ENCODE measurements around the gene ALPK3. TPM values are rescaled to one million over a fixed set of nuclear protein-coding genes. Genes with fewer than 3 reads are reported as not detected.
A peak's percentile ranks its signal among the peaks of the same experiment; 100 is the strongest.

ALPK3 gene
- total and polyA plus RNA-seq, 2 experiments from 2014 or later = 3.7 to 29.7 TPM

DNA sequence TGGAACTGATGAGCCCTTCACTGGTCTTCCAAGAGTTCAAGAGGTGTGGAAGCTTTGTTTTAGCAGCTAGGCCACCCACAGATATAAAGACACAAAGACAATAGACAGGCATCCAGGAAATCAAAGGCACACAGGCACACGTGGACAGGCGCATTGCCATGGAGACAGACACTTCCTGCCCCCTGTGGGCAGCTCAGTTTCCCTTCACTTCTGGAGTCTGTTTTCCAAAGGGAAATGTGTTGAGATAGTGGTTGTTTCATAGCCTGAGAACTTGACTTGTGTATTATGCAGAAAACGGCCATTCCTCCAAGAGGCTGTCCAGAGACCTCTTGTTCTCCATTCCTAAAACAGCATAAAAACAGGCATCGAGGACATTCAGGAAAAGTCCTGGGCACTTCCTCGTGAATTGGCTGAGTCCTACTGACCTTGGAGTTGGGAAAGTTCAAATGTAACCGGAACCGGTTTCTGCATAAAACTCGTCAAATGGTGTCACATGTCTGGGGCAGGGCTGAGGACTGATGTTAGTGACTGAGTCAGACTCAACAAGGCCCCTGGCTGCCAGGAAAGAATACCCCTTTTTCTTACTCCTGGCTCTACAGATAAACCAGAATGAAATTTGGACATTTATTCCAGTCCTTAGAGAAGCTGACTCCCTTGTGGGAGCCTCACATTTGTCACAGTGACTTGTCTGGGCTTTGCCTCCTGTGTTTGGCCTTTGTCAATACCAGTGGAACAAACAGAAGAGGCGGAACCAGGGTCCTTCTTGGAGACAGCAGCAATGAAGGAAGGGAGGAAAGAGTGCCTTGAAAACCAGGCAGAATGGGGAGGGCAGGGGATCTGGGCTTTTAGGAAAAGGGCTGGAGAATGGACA, 1.3 kb downstream of the ALPK3 start:
- Histone ChIP-seq H3K4me1 (ENCODE audit: insufficient read depth) (peaks cover 22% of the 10 kb centered on the region), H3K9me2 (ENCODE audit: insufficient read depth) (no peaks in the 10 kb centered on the region), H3K27me3 (ENCODE audit: insufficient read depth) (peaks cover 5% of the 10 kb centered on the region; the same call in 1 of the 2 replicates), H3K4me3 (peak overlapping the region; percentile 52), H4K20me1 (replicated peaks; ENCODE audit: insufficient read depth) (no peaks in the 10 kb centered on the region; the same call in none of the 2 replicates), H3K4me2 (peak overlapping the region; percentile 80), H3K27ac (ENCODE audit: low read depth) (peak overlapping the region; percentile 34; the same call in 1 of the 2 replicates), H3K79me2 (replicated peaks; ENCODE audit: insufficient read depth) (peaks cover 21% of the 10 kb centered on the region), H2AFZ (no peak overlapping the region), H3F3A (replicated peaks; ENCODE audit: low read depth) (0 out of 2 replicates have a peak, but pooled peaks cover 5% of the 10 kb centered on the region), H3K36me3 (ENCODE audit: insufficient read depth) (no peaks in the 10 kb centered on the region)
- DNase-seq (ENCODE audit: low spot score) = peak; percentile 82
- Mint-ChIP-seq H3K4me1 (peaks cover 43% of the 10 kb centered on the region), H3K27ac (peak overlapping the region; percentile 95), H3K9me3 (no peaks in the 10 kb centered on the region), H3K27me3 (ENCODE audit: insufficient read depth, low read depth, poor library complexity) (peaks cover 9% of the 10 kb centered on the region), H3K36me3 (ENCODE audit: low read depth) (peaks cover 9% of the 10 kb centered on the region), H3K4me3 (peak overlapping the region; percentile 75)
- ATAC-seq = peak; percentile 24
- TF ChIP-seq, protein P1, sequence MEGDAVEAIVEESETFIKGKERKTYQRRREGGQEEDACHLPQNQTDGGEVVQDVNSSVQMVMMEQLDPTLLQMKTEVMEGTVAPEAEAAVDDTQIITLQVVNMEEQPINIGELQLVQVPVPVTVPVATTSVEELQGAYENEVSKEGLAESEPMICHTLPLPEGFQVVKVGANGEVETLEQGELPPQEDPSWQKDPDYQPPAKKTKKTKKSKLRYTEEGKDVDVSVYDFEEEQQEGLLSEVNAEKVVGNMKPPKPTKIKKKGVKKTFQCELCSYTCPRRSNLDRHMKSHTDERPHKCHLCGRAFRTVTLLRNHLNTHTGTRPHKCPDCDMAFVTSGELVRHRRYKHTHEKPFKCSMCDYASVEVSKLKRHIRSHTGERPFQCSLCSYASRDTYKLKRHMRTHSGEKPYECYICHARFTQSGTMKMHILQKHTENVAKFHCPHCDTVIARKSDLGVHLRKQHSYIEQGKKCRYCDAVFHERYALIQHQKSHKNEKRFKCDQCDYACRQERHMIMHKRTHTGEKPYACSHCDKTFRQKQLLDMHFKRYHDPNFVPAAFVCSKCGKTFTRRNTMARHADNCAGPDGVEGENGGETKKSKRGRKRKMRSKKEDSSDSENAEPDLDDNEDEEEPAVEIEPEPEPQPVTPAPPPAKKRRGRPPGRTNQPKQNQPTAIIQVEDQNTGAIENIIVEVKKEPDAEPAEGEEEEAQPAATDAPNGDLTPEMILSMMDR (conservative IDR thresholded peaks at IDR 0.05; ENCODE audit: low read depth in 2 of 2) = 0 out of 4 replicates have a peak, but pooled peaks of 1 of the 2 experiments have one; percentile 3
- TF ChIP-seq, protein P2, sequence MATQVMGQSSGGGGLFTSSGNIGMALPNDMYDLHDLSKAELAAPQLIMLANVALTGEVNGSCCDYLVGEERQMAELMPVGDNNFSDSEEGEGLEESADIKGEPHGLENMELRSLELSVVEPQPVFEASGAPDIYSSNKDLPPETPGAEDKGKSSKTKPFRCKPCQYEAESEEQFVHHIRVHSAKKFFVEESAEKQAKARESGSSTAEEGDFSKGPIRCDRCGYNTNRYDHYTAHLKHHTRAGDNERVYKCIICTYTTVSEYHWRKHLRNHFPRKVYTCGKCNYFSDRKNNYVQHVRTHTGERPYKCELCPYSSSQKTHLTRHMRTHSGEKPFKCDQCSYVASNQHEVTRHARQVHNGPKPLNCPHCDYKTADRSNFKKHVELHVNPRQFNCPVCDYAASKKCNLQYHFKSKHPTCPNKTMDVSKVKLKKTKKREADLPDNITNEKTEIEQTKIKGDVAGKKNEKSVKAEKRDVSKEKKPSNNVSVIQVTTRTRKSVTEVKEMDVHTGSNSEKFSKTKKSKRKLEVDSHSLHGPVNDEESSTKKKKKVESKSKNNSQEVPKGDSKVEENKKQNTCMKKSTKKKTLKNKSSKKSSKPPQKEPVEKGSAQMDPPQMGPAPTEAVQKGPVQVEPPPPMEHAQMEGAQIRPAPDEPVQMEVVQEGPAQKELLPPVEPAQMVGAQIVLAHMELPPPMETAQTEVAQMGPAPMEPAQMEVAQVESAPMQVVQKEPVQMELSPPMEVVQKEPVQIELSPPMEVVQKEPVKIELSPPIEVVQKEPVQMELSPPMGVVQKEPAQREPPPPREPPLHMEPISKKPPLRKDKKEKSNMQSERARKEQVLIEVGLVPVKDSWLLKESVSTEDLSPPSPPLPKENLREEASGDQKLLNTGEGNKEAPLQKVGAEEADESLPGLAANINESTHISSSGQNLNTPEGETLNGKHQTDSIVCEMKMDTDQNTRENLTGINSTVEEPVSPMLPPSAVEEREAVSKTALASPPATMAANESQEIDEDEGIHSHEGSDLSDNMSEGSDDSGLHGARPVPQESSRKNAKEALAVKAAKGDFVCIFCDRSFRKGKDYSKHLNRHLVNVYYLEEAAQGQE (IDR thresholded peaks at IDR 0.05; ENCODE audit: unreplicated experiment) = no peak
- peak; percentile 34; the same call in 1 of the 2 replicates for TF ChIP-seq POLR2AphosphoS5 (IDR thresholded peaks at IDR 0.05; ENCODE audit: low read depth)
- TF ChIP-seq JUNB (IDR thresholded peaks at IDR 0.05; ENCODE audit: unreplicated experiment) = no peak

DNA sequence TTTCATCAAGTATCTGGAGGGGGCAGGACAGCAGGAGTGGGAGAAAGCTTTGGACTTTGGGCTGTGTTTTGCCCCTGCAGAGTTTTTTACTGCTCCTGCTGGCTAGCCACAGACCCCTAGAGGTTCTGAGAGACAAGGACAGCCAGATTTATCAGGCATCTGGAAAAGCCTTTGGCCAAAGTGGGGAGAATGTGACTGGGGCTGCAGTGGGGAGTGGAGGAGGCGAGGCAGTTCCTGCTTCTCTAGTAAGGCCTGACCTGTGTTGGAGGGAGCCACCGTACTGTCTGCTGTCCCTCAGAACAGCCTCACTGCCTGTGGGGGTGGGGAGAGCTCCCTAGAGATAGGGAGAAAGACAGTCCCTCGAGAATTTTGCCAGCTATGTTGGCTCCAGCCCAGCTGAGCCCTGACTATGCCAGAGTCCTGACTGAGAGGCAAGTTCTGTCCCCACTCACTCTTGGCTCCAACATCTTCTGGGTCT, 2.2 kb downstream of the ALPK3 start:
- Histone ChIP-seq H3K9me2 (ENCODE audit: insufficient read depth) (no peaks in the 10 kb centered on the region), H3K4me3 (peak overlapping the region; percentile 52; the same call in 1 of the 2 replicates), H3K36me3 (ENCODE audit: insufficient read depth) (no peaks in the 10 kb centered on the region), H3K79me2 (replicated peaks; ENCODE audit: insufficient read depth) (peaks cover 21% of the 10 kb centered on the region), H3K27me3 (ENCODE audit: insufficient read depth) (peaks cover 5% of the 10 kb centered on the region; the same call in 1 of the 2 replicates), H3K27ac (ENCODE audit: low read depth) (0 out of 2 replicates have a peak overlapping the region, but pooled peaks have one; percentile 34), H3K4me2 (peak overlapping the region; percentile 80), H3K4me1 (ENCODE audit: insufficient read depth) (peaks cover 22% of the 10 kb centered on the region), H2AFZ (no peak overlapping the region), H4K20me1 (replicated peaks; ENCODE audit: insufficient read depth) (no peaks in the 10 kb centered on the region; the same call in none of the 2 replicates), H3F3A (replicated peaks; ENCODE audit: low read depth) (0 out of 2 replicates have a peak, but pooled peaks cover 5% of the 10 kb centered on the region)
- TF ChIP-seq STAT1 (IDR thresholded peaks at IDR 0.05; ENCODE audit: unreplicated experiment) = no peak
- TF ChIP-seq, protein P1 (conservative IDR thresholded peaks at IDR 0.05; ENCODE audit: low read depth in 2 of 2) = peak in 1 of 2 experiments; percentile 8; a peak in 1 of 4 replicates
- Mint-ChIP-seq H3K9me3 (no peaks in the 10 kb centered on the region), H3K36me3 (ENCODE audit: low read depth) (peaks cover 9% of the 10 kb centered on the region), H3K4me1 (peaks cover 43% of the 10 kb centered on the region), H3K4me3 (peak overlapping the region; percentile 75; the same call in 2 of the 3 replicates), H3K27me3 (ENCODE audit: insufficient read depth, low read depth, poor library complexity) (peaks cover 9% of the 10 kb centered on the region), H3K27ac (0 out of 2 replicates have a peak overlapping the region, but pooled peaks have one; percentile 15)
- DNase-seq (ENCODE audit: low spot score) (peak; percentile 44), ATAC-seq (no peak)

All from GM23338 (cell line).